Gastrocnemius medialis (tissue), 4 donors: ENCODE measurements around the gene CEP112.

ENCODE experiments used
- POLR2A ChIP-seq, 2 donors: fragments of 450-650 bp; IDR thresholded peaks; one replicate each; pipeline ENCODE4 v1.6.1; 2017; ENCODE audit warnings: antibody characterized with exemption in 2 of 2, mild to moderate bottlenecking in 2 of 2, moderate library complexity in 2 of 2
- TF ChIP-seq, protein P1 (sequence below), 5 experiments: fragments of 450-650 bp in 3 of 5; fragments of 200-600 bp in 2 of 5; sonication (generic) in 2 of 5; IDR thresholded peaks in 4 of 5; conservative IDR thresholded peaks in 1 of 5; 1 replicate in 4 of 5; 2 replicates in 1 of 5; pipeline ENCODE4 v1.5.1; 2016 to 2019; ENCODE audit warnings: antibody characterized with exemption in 5 of 5, mild to moderate bottlenecking in 3 of 5, moderate library complexity in 3 of 5

DNA sequence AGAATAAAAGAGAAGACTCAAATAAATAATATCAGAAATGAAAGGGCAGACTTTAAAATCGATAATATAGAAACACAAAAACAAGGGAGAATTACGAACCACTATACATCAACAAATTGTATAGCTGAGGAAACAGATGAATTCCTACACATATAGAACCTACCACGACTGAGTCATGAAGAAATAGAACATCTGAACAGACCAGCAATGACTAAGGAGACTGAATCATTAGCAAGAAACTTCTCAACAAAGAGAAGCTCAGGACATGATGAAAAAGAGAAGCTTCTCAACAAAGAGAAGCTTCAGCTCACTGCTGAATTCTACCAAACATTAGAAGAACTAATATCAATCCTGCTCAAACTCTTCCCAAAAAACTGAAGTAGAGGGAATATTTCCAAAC is 255.9 kb downstream of the CEP112 start:
- TF ChIP-seq, protein P1, sequence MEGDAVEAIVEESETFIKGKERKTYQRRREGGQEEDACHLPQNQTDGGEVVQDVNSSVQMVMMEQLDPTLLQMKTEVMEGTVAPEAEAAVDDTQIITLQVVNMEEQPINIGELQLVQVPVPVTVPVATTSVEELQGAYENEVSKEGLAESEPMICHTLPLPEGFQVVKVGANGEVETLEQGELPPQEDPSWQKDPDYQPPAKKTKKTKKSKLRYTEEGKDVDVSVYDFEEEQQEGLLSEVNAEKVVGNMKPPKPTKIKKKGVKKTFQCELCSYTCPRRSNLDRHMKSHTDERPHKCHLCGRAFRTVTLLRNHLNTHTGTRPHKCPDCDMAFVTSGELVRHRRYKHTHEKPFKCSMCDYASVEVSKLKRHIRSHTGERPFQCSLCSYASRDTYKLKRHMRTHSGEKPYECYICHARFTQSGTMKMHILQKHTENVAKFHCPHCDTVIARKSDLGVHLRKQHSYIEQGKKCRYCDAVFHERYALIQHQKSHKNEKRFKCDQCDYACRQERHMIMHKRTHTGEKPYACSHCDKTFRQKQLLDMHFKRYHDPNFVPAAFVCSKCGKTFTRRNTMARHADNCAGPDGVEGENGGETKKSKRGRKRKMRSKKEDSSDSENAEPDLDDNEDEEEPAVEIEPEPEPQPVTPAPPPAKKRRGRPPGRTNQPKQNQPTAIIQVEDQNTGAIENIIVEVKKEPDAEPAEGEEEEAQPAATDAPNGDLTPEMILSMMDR (IDR thresholded peaks at IDR 0.05 in 4 of 5, conservative IDR thresholded peaks at IDR 0.05 in 1 of 5), result no peak
- no peak for TF ChIP-seq POLR2A (IDR thresholded peaks at IDR 0.05)
